K562 (cell line): ENCODE measurements around the gene TENM4. TPM values are rescaled to one million over a fixed set of nuclear protein-coding genes. Genes with fewer than 3 reads are reported as not detected.
A peak's percentile ranks its signal among the peaks of the same experiment; 100 is the strongest.

ENCODE experiments used
- ATAC-seq: fragments of 200-7000 bp; cut with Tn5 transposase; 3 replicates; pipeline ENCODE4 v1.9.1; 2020; ENCODE audit warnings: moderate library complexity
- BruUV-seq: library from RNA; stranded (reverse); fragments of 400-500 nt; replicated peaks from 2 replicates; lab custom pipeline; 2021; lab: Mats Ljungman, UMichigan
- CTCF ChIA-PET: fragments of 300-600 bp; formaldehyde crosslinking; extraction: SDS; loops from one replicate; lab custom pipeline; 2021; ENCODE audit warnings: low intra/inter-chr PET ratio; lab: Yijun Ruan, JAX
- POLR2A ChIA-PET: fragments of 300-600, 350-650 bp; sonication (Branson Sonifier 250); formaldehyde crosslinking; extraction: SDS; loops from one replicate; lab custom pipeline; 2021; ENCODE audit warnings: antibody characterized with exemption, inconsistent platforms; lab: Yijun Ruan, JAX
- DNase-seq, 4 experiments: peaks; one replicate each; pipeline versions ENCODE4 v3.0.0 to v3.0.0-alpha.2; 2011 to 2018; ENCODE audit warnings: low spot score in 3 of 4, mixed read lengths in 3 of 4; ENCODE audit errors: extremely low read depth in 1 of 4
- FAIRE-seq: peaks from 2 replicates; lab custom pipeline; 2011; peaks lifted over from hg19 to GRCh38; lab: Jason Lieb, UNC
- H2AFZ ChIP-seq: 2 replicates; pipeline ENCODE4 v1.6.0; 2011; ENCODE audit warnings: low read depth, low read length, control low read depth, inconsistent platforms
- H3K27ac ChIP-seq: fragments of 200-600 bp; 3 replicates; pipeline ENCODE4 v1.8.0; 2011; ENCODE audit warnings: low read depth, mild to moderate bottlenecking, control low read depth, inconsistent platforms, low read length, moderate library complexity, mixed read lengths; ENCODE audit errors: extremely low read depth
- H3K27me3 ChIP-seq, 2 experiments: fragments of 300-600 bp in 1 of 2; 2 replicates in 1 of 2; 3 replicates in 1 of 2; pipeline versions ENCODE4 v1.6.0 to v1.8.0; 2011; ENCODE audit warnings: inconsistent platforms in 2 of 2, low read length in 2 of 2, mild to moderate bottlenecking in 1 of 2, mixed read lengths in 1 of 2, moderate library complexity in 1 of 2; ENCODE audit not compliant: control insufficient read depth in 2 of 2, insufficient read depth in 2 of 2
- H3K36me3 ChIP-seq: fragments of 300-600 bp; 3 replicates; pipeline ENCODE4 v1.8.0; 2011; ENCODE audit warnings: mild to moderate bottlenecking, low read length, inconsistent platforms; ENCODE audit not compliant: control insufficient read depth, insufficient read depth
- H3K4me1 ChIP-seq, 2 experiments: fragments of 200-600 bp in 1 of 2; replicated peaks in 1 of 2; 2 replicates in 1 of 2; 3 replicates in 1 of 2; pipeline versions ENCODE4 v1.5.1 to v1.8.0; 2011; ENCODE audit warnings: inconsistent platforms in 2 of 2, low read length in 2 of 2, mild to moderate bottlenecking in 1 of 2, mixed read lengths in 1 of 2, moderate library complexity in 1 of 2; ENCODE audit not compliant: control insufficient read depth in 2 of 2, insufficient read depth in 2 of 2
- H3K4me2 ChIP-seq: 2 replicates; pipeline ENCODE4 v1.6.1; 2011; ENCODE audit warnings: low read length, control low read depth, inconsistent platforms, mixed read lengths; ENCODE audit not compliant: insufficient read depth
- H3K4me3 ChIP-seq: fragments of 200-600 bp; sonication (generic), shearing (Covaris generic); 2 replicates; pipeline ENCODE4 v1.5.1; 2016; ENCODE audit warnings: control low read depth, inconsistent platforms
- H3K79me2 ChIP-seq: fragments of 200-600 bp; 3 replicates; pipeline ENCODE4 v1.8.0; 2011; ENCODE audit warnings: low read length, inconsistent platforms; ENCODE audit not compliant: control insufficient read depth, insufficient read depth
- H3K9ac ChIP-seq, 2 experiments: 2 replicates each; pipeline versions ENCODE4 v1.6.0 to v1.6.1; 2011; ENCODE audit warnings: low read depth in 2 of 2, low read length in 2 of 2, control low read depth in 1 of 2, inconsistent platforms in 1 of 2, mild to moderate bottlenecking in 1 of 2, mixed read lengths in 1 of 2; ENCODE audit not compliant: insufficient read depth in 1 of 2
- H3K9me1 ChIP-seq: one replicate; pipeline ENCODE4 v1.6.0; 2011; ENCODE audit warnings: inconsistent platforms, mild to moderate bottlenecking, low read length, moderate library complexity; ENCODE audit not compliant: control insufficient read depth, insufficient read depth
- H3K9me3 ChIP-seq: replicated peaks from 2 replicates; pipeline ENCODE4 v1.5.1; 2011; ENCODE audit warnings: low read depth, low read length, inconsistent platforms; ENCODE audit not compliant: control insufficient read depth, insufficient read depth
- H4K20me1 ChIP-seq: replicated peaks from 2 replicates; pipeline ENCODE4 v1.6.1; 2011; ENCODE audit warnings: low read length, inconsistent platforms, mixed read lengths; ENCODE audit not compliant: control insufficient read depth, insufficient read depth
- CTCF ChIP-seq, 3 experiments: IDR thresholded peaks in 2 of 3; conservative IDR thresholded peaks in 1 of 3; 2 replicates each; pipeline ENCODE4 v1.5.1; 2011 to 2012; ENCODE audit warnings: low read length in 3 of 3, mild to moderate bottlenecking in 3 of 3, control low read depth in 2 of 3, improper control_type of control experiment in 1 of 3, inconsistent platforms in 1 of 3, low read depth in 1 of 3, mixed read lengths in 1 of 3, moderate library complexity in 1 of 3; ENCODE audit not compliant: insufficient read depth in 2 of 3
- ZBTB43 ChIP-seq: sonication (generic); formaldehyde crosslinking; IDR thresholded peaks from 2 replicates; pipeline ENCODE4 v1.8.0; 2023; ENCODE audit warnings: mild to moderate bottlenecking, missing genetic modification reagents
- ZNF395 ChIP-seq: fragments of 200-800 bp; sonication (Bioruptor generic); IDR thresholded peaks from 2 replicates; pipeline ENCODE4 v1.6.1; 2017; ENCODE audit warnings: missing genetic modification characterization, missing compliant biosample characterization
- ZNF436 ChIP-seq: fragments of 250-450, 450-650 bp; sonication (Bioruptor Pico); formaldehyde crosslinking; IDR thresholded peaks from 2 replicates; pipeline ENCODE4 v1.7.0; 2020; ENCODE audit warnings: mild to moderate bottlenecking
- WGBS: fragments of 100-300 bp; shearing (Covaris generic); methylation state at CpG from one replicate; pipeline ENCODE4 v1.1.6; 2016; ENCODE audit warnings: low coverage, mixed read lengths; ENCODE audit not compliant: insufficient coverage; ENCODE audit errors: missing lambda C conversion rate; 5-methylcytosine and 5-hydroxymethylcytosine counted together
- in situ Hi-C: fragments of 300-500 bp; cut with MboI; formaldehyde crosslinking; loops from 4 replicates; pipeline ENCODE4 v1.15.0; 2018; ENCODE audit warnings: inconsistent platforms, mixed read lengths
- intact Hi-C: fragments of 100-400 bp; cut with micrococcal nuclease; formaldehyde crosslinking; loops from 2 replicates; pipeline ENCODE4 v1.14.2; 2022
- polyA plus RNA-seq, 8 experiments: library from polyadenylated mRNA; depleted of rRNA in 4 of 8; stranded (reverse) in 5 of 8; unstranded in 3 of 8; fragments of >200 nt; fragmentation: Nextera tagmentation in 2 of 8; fragmentation: Illumina TruSeq in 1 of 8; extraction: Ambion mirVana in 2 of 8; extraction: Trizol in 1 of 8; gene quantifications; 2 replicates each; pipeline versions ENCODE4 v1.2.1 to v1.2.3, GENCODE V29; 2011 to 2014; ENCODE audit warnings: inconsistent platforms in 1 of 8, missing spikeins in 1 of 8
- total RNA-seq, 7 experiments: library from RNA; depleted of rRNA in 6 of 7; stranded (reverse); fragments of >200 nt in 6 of 7; fragmentation: Illumina TruSeq in 2 of 7; extraction: Trizol in 2 of 7; gene quantifications; 2 replicates each; pipeline versions ENCODE4 v1.2.1 to v1.2.3, GENCODE V29; 2011 to 2021; ENCODE audit warnings: low replicate concordance in 1 of 7

TENM4 gene
- total and polyA plus RNA-seq, 9 of the 15 experiments (the other 6 are each of a cell fraction or from before 2014, with no cell fraction given): 0.16 TPM; not detected in 8

- TF ChIP-seq ZNF395 (CRISPR knock-in tag): no peak
- TF ChIP-seq, all 486 proteins: peak for 0
Observed at GRCh38 chr11:78845496-78845895, 595.3 kb downstream of the TENM4 start (continued).

GRCh38 chr11:78841456-78842060 lies 599.3 kb downstream of the TENM4 start:
- BruUV-seq: no TSS peak
- Histone ChIP-seq H3K27me3 (no peaks in the 10 kb centered on the region), H2AFZ (no peak overlapping the region), H3K36me3 (no peaks in the 10 kb centered on the region), H3K9me3 (no peaks in the 10 kb centered on the region), H3K9me1 (no peaks in the 10 kb centered on the region), H4K20me1 (no peaks in the 10 kb centered on the region; the same call in 1 of the 2 replicates), H3K4me1 (no peaks in the 10 kb centered on the region), H3K27ac (no peak overlapping the region), H3K9ac (no peak overlapping the region), H3K79me2 (no peaks in the 10 kb centered on the region), H3K4me3 (no peak overlapping the region), H3K4me2 (no peak overlapping the region)
- CTCF ChIA-PET: no interaction called here
- WGBS: 4% methylated on average over 5 of the region's 5 CpGs
- no peak for ATAC-seq
- no peak for DNase-seq
- in situ Hi-C loops: no loop called here
- FAIRE-seq: no peak
- POLR2A ChIA-PET: no interaction called here
- intact Hi-C loops: no loop called here
- 0 out of 6 replicates have a peak, but pooled peaks of 1 of the 3 experiments have one; percentile 6 for TF ChIP-seq CTCF (IDR thresholded peaks at IDR 0.05 in 2 of 3, conservative IDR thresholded peaks at IDR 0.05 in 1 of 3; ENCODE audit: insufficient read depth in 2 of 3, low read depth in 1 of 3, low read length in 3 of 3)
- no peak for TF ChIP-seq ZNF436 (CRISPR knock-in tag)
- no peak for TF ChIP-seq ZBTB43
